ENCODE results near the gene LRP10. TPM values are rescaled to one million over a fixed set of nuclear protein-coding genes. Genes with fewer than 3 reads are reported as not detected.
A peak's percentile ranks its signal among the peaks of the same experiment; 100 is the strongest.

LRP10 gene
- total RNA-seq, 4 donors from 2014 or later = 31.1 to 109 (median 60.1) TPM

- Histone ChIP-seq H3K27ac (no peak overlapping the region), H3K4me1 (peaks cover 8 to 12% of the 10 kb centered on the region in 2 donors), H3K36me3 (no peaks in the 10 kb centered on the region), H3K4me3 (no peak overlapping the region), H3K9me3 (no peaks in the 10 kb centered on the region), H3K27me3 (no peaks in the 10 kb centered on the region)
- TF ChIP-seq POLR2A (IDR thresholded peaks at IDR 0.05) = no peak
- TF ChIP-seq, protein P1, sequence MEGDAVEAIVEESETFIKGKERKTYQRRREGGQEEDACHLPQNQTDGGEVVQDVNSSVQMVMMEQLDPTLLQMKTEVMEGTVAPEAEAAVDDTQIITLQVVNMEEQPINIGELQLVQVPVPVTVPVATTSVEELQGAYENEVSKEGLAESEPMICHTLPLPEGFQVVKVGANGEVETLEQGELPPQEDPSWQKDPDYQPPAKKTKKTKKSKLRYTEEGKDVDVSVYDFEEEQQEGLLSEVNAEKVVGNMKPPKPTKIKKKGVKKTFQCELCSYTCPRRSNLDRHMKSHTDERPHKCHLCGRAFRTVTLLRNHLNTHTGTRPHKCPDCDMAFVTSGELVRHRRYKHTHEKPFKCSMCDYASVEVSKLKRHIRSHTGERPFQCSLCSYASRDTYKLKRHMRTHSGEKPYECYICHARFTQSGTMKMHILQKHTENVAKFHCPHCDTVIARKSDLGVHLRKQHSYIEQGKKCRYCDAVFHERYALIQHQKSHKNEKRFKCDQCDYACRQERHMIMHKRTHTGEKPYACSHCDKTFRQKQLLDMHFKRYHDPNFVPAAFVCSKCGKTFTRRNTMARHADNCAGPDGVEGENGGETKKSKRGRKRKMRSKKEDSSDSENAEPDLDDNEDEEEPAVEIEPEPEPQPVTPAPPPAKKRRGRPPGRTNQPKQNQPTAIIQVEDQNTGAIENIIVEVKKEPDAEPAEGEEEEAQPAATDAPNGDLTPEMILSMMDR (IDR thresholded peaks at IDR 0.05 in 4 of 5, conservative IDR thresholded peaks at IDR 0.05 in 1 of 5) = no peak
- in situ Hi-C loops (cut with MboI; ENCODE audit: low sequenced_read_pairs in 4 of 4) (loop anchor here in 3 of 4 donors (25.0 kb wide), 2 partner anchors 305 to 480 kb away; no protein-coding TSS in a partner anchor), intact Hi-C loops (cut with DNase I; ENCODE audit: low total_unique reads) (no loop called here)
- ATAC-seq (no peak), DNase-seq (no peak)
These were observed 4.7 kb upstream of the LRP10 start for GRCh38 chr14:22866874-22867273.

DNA sequence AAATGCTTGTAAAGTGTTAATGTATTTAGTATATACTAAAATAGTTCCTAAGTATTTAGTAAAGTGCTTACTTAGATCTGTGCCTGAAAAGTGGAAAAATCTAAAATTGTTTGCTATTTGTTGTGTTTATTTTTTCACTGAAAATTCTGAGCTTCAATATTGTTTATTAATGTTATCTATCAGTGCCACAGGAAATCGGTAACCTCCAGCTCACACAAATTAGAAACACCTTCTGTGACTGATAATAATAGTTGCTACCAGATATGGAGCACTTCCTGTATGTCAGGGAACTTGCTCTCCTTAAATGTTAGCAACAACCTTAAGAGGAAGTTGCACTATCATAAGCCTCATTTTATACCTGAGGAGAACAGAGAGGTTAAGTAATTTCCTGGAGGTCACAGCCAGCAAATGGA, 723 bp upstream of the LRP10 start:
- Histone ChIP-seq H3K4me1 (peaks cover 16 to 22% of the 10 kb centered on the region in 2 donors), H3K9me3 (no peaks in the 10 kb centered on the region), H3K27me3 (no peaks in the 10 kb centered on the region), H3K27ac (peak overlapping the region; percentile 98 to 100 (median 99)), H3K4me3 (peak overlapping the region; percentile 89 to 100 (median 96)), H3K36me3 (peaks cover 0 to 28% of the 10 kb centered on the region in 2 donors)
- in situ Hi-C loops (cut with MboI; ENCODE audit: low sequenced_read_pairs in 4 of 4) = loop anchor here in 3 of 4 donors (25.0 kb wide), 2 partner anchors 309 to 484 kb away; no protein-coding TSS in a partner anchor
- intact Hi-C loops (cut with DNase I; ENCODE audit: low total_unique reads) = loop anchor here (1.0 to 5.0 kb wide), 5 partner anchors 18 to 272 kb away; partner anchors contain the start of genes ABHD4, MRPL52, PRMT5 and RBM23
- ATAC-seq (peak; percentile 48 to 55), DNase-seq (no peak)
- TF ChIP-seq POLR2A (IDR thresholded peaks at IDR 0.05) = no peak
- TF ChIP-seq, protein P1 (IDR thresholded peaks at IDR 0.05 in 4 of 5, conservative IDR thresholded peaks at IDR 0.05 in 1 of 5) = no peak

GRCh38 chr14:22872033-22872832, 693 bp downstream of the LRP10 start:
- H3K4me3 ChIP-seq = peak overlapping the region; percentile 89 to 100 (median 96)
- no peaks in the 10 kb centered on the region for H3K9me3 ChIP-seq
- no peaks in the 10 kb centered on the region for H3K27me3 ChIP-seq
- intact Hi-C loops (cut with DNase I; ENCODE audit: low total_unique reads) = loop anchor here (1.0 to 5.0 kb wide), 3 partner anchors 28 to 85 kb away; partner anchors contain the start of genes HAUS4 and RBM23
- DNase-seq (peak; percentile 62 to 79), ATAC-seq (peak; percentile 72 to 74)
- peak overlapping the region; percentile 98 to 100 (median 99) for H3K27ac ChIP-seq
- peaks cover 0 to 43% of the 10 kb centered on the region in 2 donors for H3K36me3 ChIP-seq
- peaks cover 16 to 22% of the 10 kb centered on the region in 2 donors for H3K4me1 ChIP-seq
- in situ Hi-C loops (cut with MboI; ENCODE audit: low sequenced_read_pairs in 4 of 4) = loop anchor here in 3 of 4 donors (25.0 kb wide), 2 partner anchors 310 to 485 kb away; no protein-coding TSS in a partner anchor
- TF ChIP-seq, protein P1 (IDR thresholded peaks at IDR 0.05 in 4 of 5, conservative IDR thresholded peaks at IDR 0.05 in 1 of 5) = peak; percentile 83 to 95 (median 91)
- TF ChIP-seq POLR2A (IDR thresholded peaks at IDR 0.05) = peak in 1 of 2 donors; percentile 34

- intact Hi-C loops (cut with DNase I; ENCODE audit: low total_unique reads) (loop anchor here (1.0 to 5.0 kb wide), 3 partner anchors 27 to 84 kb away; partner anchors contain the start of genes HAUS4 and RBM23), in situ Hi-C loops (cut with MboI; ENCODE audit: low sequenced_read_pairs in 4 of 4) (loop anchor here in 3 of 4 donors (25.0 kb wide), 2 partner anchors 311 to 486 kb away; no protein-coding TSS in a partner anchor)
- no peaks in the 10 kb centered on the region for H3K9me3 ChIP-seq
- H3K27me3 ChIP-seq = no peaks in the 10 kb centered on the region
- peak overlapping the region; percentile 98 to 100 (median 99) for H3K27ac ChIP-seq
- H3K4me3 ChIP-seq = peak overlapping the region; percentile 89 to 100 (median 96)
- ATAC-seq = no peak
- peaks cover 0 to 50% of the 10 kb centered on the region in 2 donors for H3K36me3 ChIP-seq
- no peak for DNase-seq
- TF ChIP-seq, protein P1 (IDR thresholded peaks at IDR 0.05 in 4 of 5, conservative IDR thresholded peaks at IDR 0.05 in 1 of 5) = peak in 3 of 5 experiments; percentile 19 to 29 (median 21)
- no peak for TF ChIP-seq POLR2A (IDR thresholded peaks at IDR 0.05)
- H3K4me1 ChIP-seq = peaks cover 16 to 22% of the 10 kb centered on the region in 2 donors
These were observed 1.4 kb downstream of the LRP10 start for GRCh38 chr14:22872833-22873520.
